ENCODE data around the gene SRMS. TPM values are rescaled to one million over a fixed set of nuclear protein-coding genes. Genes with fewer than 3 reads are reported as not detected.
A peak's percentile ranks its signal among the peaks of the same experiment; 100 is the strongest.

Gene SRMS
- total RNA-seq, 1 donor from 2014 or later: not detected

- Mint-ChIP-seq H3K27me3 (ENCODE audit: unreplicated experiment) (no peaks in the 10 kb centered on the region), H3K36me3 (ENCODE audit: unreplicated experiment) (peaks cover 10% of the 10 kb centered on the region), H3K9me3 (ENCODE audit: unreplicated experiment) (no peaks in the 10 kb centered on the region), H3K27ac (ENCODE audit: unreplicated experiment) (no peak overlapping the region), H3K4me1 (ENCODE audit: unreplicated experiment) (peaks cover 6% of the 10 kb centered on the region), H3K4me3 (ENCODE audit: unreplicated experiment) (no peak overlapping the region)
- no peak for DNase-seq (ENCODE audit: extremely low spot score, unreplicated experiment)
- TF ChIP-seq CTCF (IDR thresholded peaks at IDR 0.05): no peak
Observed at GRCh38 chr20:63585616-63586565, 38.3 kb upstream of the SRMS start.

GRCh38 chr20:63582382-63583063, 35.0 kb upstream of the SRMS start:
- TF ChIP-seq CTCF (IDR thresholded peaks at IDR 0.05): no peak
- Mint-ChIP-seq H3K9me3 (ENCODE audit: unreplicated experiment) (no peaks in the 10 kb centered on the region), H3K27ac (ENCODE audit: unreplicated experiment) (no peak overlapping the region), H3K4me1 (ENCODE audit: unreplicated experiment) (peaks cover 6% of the 10 kb centered on the region), H3K36me3 (ENCODE audit: unreplicated experiment) (no peaks in the 10 kb centered on the region), H3K4me3 (ENCODE audit: unreplicated experiment) (no peak overlapping the region), H3K27me3 (ENCODE audit: unreplicated experiment) (no peaks in the 10 kb centered on the region)
- no peak for DNase-seq (ENCODE audit: extremely low spot score, unreplicated experiment)

GRCh38 chr20:63580796-63581461, 33.4 kb upstream of the SRMS start:
- DNase-seq (ENCODE audit: extremely low spot score, unreplicated experiment): no peak
- Mint-ChIP-seq H3K27ac (ENCODE audit: unreplicated experiment) (no peak overlapping the region), H3K4me1 (ENCODE audit: unreplicated experiment) (peaks cover 9% of the 10 kb centered on the region), H3K9me3 (ENCODE audit: unreplicated experiment) (no peaks in the 10 kb centered on the region), H3K27me3 (ENCODE audit: unreplicated experiment) (no peaks in the 10 kb centered on the region), H3K36me3 (ENCODE audit: unreplicated experiment) (no peaks in the 10 kb centered on the region), H3K4me3 (ENCODE audit: unreplicated experiment) (no peak overlapping the region)
- peak; percentile 46 for TF ChIP-seq CTCF (IDR thresholded peaks at IDR 0.05)

- Mint-ChIP-seq H3K27me3 (ENCODE audit: unreplicated experiment) (no peaks in the 10 kb centered on the region), H3K36me3 (ENCODE audit: unreplicated experiment) (no peaks in the 10 kb centered on the region), H3K4me3 (ENCODE audit: unreplicated experiment) (no peak overlapping the region), H3K27ac (ENCODE audit: unreplicated experiment) (no peak overlapping the region), H3K4me1 (ENCODE audit: unreplicated experiment) (peaks cover 18% of the 10 kb centered on the region), H3K9me3 (ENCODE audit: unreplicated experiment) (no peaks in the 10 kb centered on the region)
- no peak for TF ChIP-seq CTCF (IDR thresholded peaks at IDR 0.05)
- no peak for DNase-seq (ENCODE audit: extremely low spot score, unreplicated experiment)
Observed at GRCh38 chr20:63579017-63579694, 31.6 kb upstream of the SRMS start.
